Progenitor cell of endocrine pancreas (in vitro differentiated cells): ENCODE results near the gene RPL38. TPM values are rescaled to one million over a fixed set of nuclear protein-coding genes. Genes with fewer than 3 reads are reported as not detected.

Experiments used
- DNase-seq: peaks from one replicate; pipeline ENCODE4 v3.0.0; 2021; ENCODE audit warnings: low spot score; ENCODE audit not compliant: unreplicated experiment
- H3K27ac Mint-ChIP-seq: 2 replicates; pipeline ENCODE4 v1.8.0; 2021; ENCODE audit warnings: mild to moderate bottlenecking, moderate library complexity, mixed read lengths
- H3K27me3 Mint-ChIP-seq: 2 replicates; pipeline ENCODE4 v1.8.0; 2021; ENCODE audit warnings: mixed read lengths
- H3K36me3 Mint-ChIP-seq: 2 replicates; pipeline ENCODE4 v1.8.0; 2022; ENCODE audit warnings: mixed read lengths; ENCODE audit not compliant: insufficient read depth
- H3K4me1 Mint-ChIP-seq: 2 replicates; pipeline ENCODE4 v1.8.0; 2021; ENCODE audit warnings: low read depth, mixed read lengths
- H3K4me3 Mint-ChIP-seq: 2 replicates; pipeline ENCODE4 v1.8.0; 2021; ENCODE audit warnings: low read depth, mild to moderate bottlenecking, moderate library complexity, mixed read lengths
- H3K9me3 Mint-ChIP-seq: 2 replicates; pipeline ENCODE4 v1.8.0; 2021; ENCODE audit warnings: low read depth, mixed read lengths
- CTCF ChIP-seq: fragments of 200-600 bp; sonication (generic); IDR thresholded peaks from one replicate; pipeline ENCODE4 v1.5.0; 2021; ENCODE audit warnings: antibody characterized with exemption, mild to moderate bottlenecking; ENCODE audit not compliant: unreplicated experiment
- total RNA-seq: library from RNA; stranded (reverse); gene quantifications from 2 replicates; pipeline ENCODE4 v1.2.1, GENCODE V29; 2021

The RPL38 gene
- total RNA-seq, 1 donor from 2014 or later: 798 TPM

GRCh38 chr17:74213861-74214391, 10.4 kb downstream of the RPL38 start:
- Mint-ChIP-seq H3K36me3 (peaks cover 14% of the 10 kb centered on the region), H3K4me3 (peak overlapping the region; percentile 46), H3K4me1 (peaks cover 10% of the 10 kb centered on the region), H3K9me3 (no peaks in the 10 kb centered on the region), H3K27ac (no peak overlapping the region), H3K27me3 (peaks cover 61% of the 10 kb centered on the region)
- DNase-seq: no peak
- TF ChIP-seq CTCF: no peak

GRCh38 chr17:74214484-74215341, 11.2 kb downstream of the RPL38 start:
- peaks cover 10% of the 10 kb centered on the region for H3K4me1 Mint-ChIP-seq

GRCh38 chr17:74215342-74215727, 11.9 kb downstream of the RPL38 start:
- Mint-ChIP-seq H3K4me3 (no peak overlapping the region), H3K4me1 (peaks cover 10% of the 10 kb centered on the region), H3K36me3 (peaks cover 6% of the 10 kb centered on the region), H3K9me3 (no peaks in the 10 kb centered on the region), H3K27me3 (peaks cover 65% of the 10 kb centered on the region), H3K27ac (no peak overlapping the region)
- no peak for TF ChIP-seq CTCF
- no peak for DNase-seq

More at GRCh38 chr17:74214484-74215341, 11.2 kb downstream of the RPL38 start:
- TF ChIP-seq CTCF: no peak
- Mint-ChIP-seq H3K27ac (no peak overlapping the region), H3K27me3 (peaks cover 64% of the 10 kb centered on the region), H3K36me3 (peaks cover 10% of the 10 kb centered on the region), H3K9me3 (no peaks in the 10 kb centered on the region), H3K4me3 (peak overlapping the region; percentile 46)
- DNase-seq: no peak

- H3K4me1 Mint-ChIP-seq: peaks cover 9% of the 10 kb centered on the region
- DNase-seq: no peak
- no peak overlapping the region for H3K27ac Mint-ChIP-seq
- H3K36me3 Mint-ChIP-seq: peaks cover 3% of the 10 kb centered on the region
- H3K27me3 Mint-ChIP-seq: peaks cover 61% of the 10 kb centered on the region
- no peak for TF ChIP-seq CTCF
- no peaks in the 10 kb centered on the region for H3K9me3 Mint-ChIP-seq
- H3K4me3 Mint-ChIP-seq: no peak overlapping the region
These were observed 13.0 kb downstream of the RPL38 start for GRCh38 chr17:74216505-74216904.

GRCh38 chr17:74217037-74217730, 13.7 kb downstream of the RPL38 start:
- no peak overlapping the region for H3K27ac Mint-ChIP-seq

More at GRCh38 chr17:74217037-74217730, 13.7 kb downstream of the RPL38 start:
- Mint-ChIP-seq H3K4me1 (peaks cover 5% of the 10 kb centered on the region), H3K4me3 (no peak overlapping the region), H3K9me3 (no peaks in the 10 kb centered on the region), H3K36me3 (no peaks in the 10 kb centered on the region), H3K27me3 (peaks cover 54% of the 10 kb centered on the region)
- TF ChIP-seq CTCF: no peak
- no peak for DNase-seq
